HG02970 (cell line): ENCODE data around the gene G6PC1.
"Not testable (repeated sequence)": the region's sequence is repeated elsewhere in the genome, so short reads cannot be mapped to it uniquely, and the experiment has no call there.

ENCODE experiments used
- ATAC-seq: cut with Tn5 transposase; IDR thresholded peaks from one replicate; pipeline ENCODE4 v1.9.1; 2021; ENCODE audit warnings: mild to moderate bottlenecking, moderate library complexity, moderate number of reproducible peaks; ENCODE audit not compliant: unreplicated experiment, low FRiP score

Gene G6PC1

DNA sequence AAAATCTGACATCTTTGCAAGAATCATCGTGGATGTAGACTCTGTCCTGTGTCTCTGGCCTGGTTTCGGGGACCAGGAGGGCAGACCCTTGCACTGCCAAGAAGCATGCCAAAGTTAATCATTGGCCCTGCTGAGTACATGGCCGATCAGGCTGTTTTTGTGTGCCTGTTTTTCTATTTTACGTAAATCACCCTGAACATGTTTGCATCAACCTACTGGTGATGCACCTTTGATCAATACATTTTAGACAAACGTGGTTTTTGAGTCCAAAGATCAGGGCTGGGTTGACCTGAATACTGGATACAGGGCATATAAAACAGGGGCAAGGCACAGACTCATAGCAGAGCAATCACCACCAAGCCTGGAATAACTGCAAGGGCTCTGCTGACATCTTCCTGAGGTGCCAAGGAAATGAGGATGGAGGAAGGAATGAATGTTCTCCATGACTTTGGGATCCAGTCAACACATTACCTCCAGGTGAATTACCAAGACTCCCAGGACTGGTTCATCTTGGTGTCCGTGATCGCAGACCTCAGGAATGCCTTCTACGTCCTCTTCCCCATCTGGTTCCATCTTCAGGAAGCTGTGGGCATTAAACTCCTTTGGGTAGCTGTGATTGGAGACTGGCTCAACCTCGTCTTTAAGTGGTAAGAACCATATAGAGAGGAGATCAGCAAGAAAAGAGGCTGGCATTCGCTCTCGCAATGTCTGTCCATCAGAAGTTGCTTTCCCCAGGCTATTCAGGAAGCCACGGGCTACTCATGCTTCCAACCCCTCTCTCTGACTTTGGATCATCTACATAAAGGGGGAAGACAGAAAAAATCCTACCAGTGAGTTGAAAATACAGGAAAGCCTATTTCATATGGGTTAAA lies at the start of gene G6PC1:
G6PC1 (plus strand) TSS at position 340 of the 872 bp plus-strand sequence; CDS start at position 418, 78 bp downstream.
- no peak for ATAC-seq

DNA sequence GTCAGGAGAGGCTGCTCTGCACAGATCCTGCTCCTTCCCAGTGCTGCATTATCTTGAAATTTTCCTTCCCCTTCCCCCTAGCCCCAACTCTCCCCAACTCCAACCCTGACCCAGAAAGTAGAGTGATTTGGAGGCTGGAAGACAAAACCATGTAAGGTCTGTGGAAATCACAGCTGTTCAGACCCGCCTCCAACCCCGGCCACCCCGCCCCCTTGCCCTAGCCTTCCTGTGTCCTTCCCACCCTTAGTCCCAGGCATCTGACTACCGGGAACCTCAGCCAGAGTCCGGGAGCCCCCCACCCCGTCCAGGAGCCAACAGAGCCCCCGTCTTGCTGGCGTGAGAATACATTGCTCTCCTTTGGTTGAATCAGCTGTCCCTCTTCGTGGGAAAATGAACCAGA lies 49.6 kb upstream of the G6PC1 start, which contains the start of gene AOC3:
AOC3 (plus strand) TSS at position 246 of the 400 bp plus-strand sequence; CDS start at position 391, 145 bp downstream.
- no peak for ATAC-seq

DNA sequence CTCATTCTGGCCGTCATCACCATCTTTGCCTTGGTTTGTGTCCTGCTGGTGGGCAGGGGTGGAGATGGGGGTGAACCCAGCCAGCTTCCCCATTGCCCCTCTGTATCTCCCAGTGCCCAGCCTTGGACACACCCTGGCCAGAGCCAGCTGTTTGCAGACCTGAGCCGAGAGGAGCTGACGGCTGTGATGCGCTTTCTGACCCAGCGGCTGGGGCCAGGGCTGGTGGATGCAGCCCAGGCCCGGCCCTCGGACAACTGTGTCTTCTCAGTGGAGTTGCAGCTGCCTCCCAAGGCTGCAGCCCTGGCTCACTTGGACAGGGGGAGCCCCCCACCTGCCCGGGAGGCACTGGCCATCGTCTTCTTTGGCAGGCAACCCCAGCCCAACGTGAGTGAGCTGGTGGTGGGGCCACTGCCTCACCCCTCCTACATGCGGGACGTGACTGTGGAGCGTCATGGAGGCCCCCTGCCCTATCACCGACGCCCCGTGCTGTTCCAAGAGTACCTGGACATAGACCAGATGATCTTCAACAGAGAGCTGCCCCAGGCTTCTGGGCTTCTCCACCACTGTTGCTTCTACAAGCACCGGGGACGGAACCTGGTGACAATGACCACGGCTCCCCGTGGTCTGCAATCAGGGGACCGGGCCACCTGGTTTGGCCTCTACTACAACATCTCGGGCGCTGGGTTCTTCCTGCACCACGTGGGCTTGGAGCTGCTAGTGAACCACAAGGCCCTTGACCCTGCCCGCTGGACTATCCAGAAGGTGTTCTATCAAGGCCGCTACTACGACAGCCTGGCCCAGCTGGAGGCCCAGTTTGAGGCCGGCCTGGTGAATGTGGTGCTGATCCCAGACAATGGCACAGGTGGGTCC lies 49.0 kb upstream of the G6PC1 start:
- ATAC-seq = not testable (repeated sequence)

DNA sequence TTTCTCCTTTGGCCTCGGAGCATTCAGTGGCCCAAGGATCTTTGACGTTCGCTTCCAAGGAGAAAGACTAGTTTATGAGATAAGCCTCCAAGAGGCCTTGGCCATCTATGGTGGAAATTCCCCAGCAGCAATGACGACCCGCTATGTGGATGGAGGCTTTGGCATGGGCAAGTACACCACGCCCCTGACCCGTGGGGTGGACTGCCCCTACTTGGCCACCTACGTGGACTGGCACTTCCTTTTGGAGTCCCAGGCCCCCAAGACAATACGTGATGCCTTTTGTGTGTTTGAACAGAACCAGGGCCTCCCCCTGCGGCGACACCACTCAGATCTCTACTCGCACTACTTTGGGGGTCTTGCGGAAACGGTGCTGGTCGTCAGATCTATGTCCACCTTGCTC lies 48.2 kb upstream of the G6PC1 start:
- ATAC-seq = no peak

DNA sequence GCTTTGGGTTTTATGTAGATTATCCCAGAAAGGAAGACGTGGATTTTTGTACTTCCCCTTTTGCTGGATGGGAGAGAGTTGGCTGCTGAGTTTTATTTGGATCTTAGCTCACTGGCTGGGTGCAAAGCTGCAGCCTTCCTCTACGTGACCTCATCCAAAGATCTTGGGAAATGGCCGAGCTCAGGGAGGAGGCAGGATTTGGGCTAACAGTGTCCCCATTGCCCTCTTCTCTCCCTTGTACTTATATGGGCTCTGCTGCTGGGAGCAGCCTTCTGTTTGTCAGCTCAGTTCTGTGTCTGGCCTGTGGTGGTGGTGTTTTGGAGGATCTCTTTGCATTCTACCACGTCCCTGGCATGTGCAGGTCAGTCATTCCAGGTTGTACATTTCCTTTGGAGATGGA lies 47.6 kb upstream of the G6PC1 start:
- no peak for ATAC-seq

DNA sequence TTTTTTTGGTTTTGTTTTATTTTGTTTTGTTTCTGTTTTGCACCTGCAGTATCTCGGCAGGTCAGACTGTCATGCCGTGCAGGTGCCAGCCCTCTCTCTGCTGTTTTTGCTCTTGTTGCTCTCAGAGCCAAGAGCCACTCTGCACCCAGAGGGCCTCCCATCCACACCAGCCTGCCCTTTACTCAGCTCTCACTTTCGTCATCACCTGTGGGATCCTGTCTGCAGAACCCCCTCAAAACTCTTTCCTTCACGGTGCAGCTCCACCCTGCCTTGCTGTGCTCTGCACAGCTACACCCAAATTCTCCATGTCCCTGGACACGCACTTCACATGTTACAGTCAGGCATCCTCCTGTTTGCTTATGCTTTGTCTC lies 47.0 kb upstream of the G6PC1 start:
- no peak for ATAC-seq

DNA sequence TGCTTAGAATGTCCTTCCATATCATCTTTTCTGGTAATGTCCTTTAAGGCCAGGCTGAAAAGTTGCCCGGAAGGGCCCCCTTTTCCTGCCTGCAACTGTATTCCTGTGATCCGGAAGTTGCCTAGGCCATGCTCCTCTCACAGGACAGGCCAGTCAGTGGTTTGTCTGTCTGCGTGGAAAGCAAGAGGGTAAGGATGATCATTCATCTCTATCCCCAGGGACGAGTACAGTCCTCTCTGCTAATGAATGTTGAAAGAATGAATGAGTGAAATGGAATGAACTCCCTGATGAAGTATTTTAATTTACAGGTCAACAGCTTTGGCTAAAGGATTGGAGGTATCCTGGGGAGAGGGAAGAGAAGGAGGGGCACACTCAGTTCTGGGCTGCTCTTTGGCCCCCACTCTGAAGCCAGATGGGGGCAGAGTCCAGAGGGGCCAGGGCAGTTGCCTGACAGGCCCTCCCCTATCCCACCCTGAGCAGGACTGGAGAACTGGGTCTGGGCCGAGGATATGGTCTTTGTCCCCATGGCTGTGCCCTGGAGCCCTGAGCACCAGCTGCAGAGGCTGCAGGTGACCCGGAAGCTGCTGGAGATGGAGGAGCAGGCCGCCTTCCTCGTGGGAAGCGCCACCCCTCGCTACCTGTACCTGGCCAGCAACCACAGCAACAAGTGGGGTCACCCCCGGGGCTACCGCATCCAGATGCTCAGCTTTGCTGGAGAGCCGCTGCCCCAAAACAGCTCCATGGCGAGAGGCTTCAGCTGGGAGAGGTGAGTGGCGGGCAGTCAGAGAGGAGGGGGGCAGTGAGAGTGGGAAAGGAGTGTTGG lies 46.4 kb upstream of the G6PC1 start:
- ATAC-seq = no peak

DNA sequence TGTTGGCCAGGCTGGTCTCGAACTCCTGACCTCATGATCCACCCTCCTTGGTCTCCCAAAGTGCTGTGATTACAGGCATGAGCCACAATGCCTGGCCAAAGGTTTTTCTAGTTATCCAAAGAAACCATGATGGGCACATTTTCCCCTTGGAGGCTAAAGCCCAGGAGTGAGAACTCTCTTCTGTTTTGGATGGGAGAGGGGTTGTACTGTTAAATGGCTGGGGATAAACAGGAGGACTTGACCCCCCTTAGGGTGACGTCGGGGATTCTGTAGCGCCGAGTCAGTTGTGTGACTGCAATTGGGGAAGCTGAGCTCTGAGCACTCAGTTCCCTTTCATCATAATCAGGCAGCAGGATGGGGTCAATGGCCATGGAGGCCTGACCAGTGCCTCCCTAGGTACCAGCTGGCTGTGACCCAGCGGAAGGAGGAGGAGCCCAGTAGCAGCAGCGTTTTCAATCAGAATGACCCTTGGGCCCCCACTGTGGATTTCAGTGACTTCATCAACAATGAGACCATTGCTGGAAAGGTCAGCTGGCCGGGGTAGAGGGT lies 45.5 kb upstream of the G6PC1 start:
- ATAC-seq = no peak

DNA sequence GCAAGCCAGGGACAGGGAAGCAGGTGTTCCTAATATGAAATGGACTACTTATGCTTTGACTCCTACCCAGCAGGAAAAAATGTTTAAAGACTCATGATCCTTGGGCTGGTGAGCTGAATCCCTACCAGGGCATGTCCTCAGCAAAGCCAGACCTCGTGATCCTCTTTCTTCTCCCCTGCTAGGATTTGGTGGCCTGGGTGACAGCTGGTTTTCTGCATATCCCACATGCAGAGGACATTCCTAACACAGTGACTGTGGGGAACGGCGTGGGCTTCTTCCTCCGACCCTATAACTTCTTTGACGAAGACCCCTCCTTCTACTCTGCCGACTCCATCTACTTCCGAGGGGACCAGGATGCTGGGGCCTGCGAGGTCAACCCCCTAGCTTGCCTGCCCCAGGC lies 44.5 kb upstream of the G6PC1 start:
- not testable (repeated sequence) for ATAC-seq

DNA sequence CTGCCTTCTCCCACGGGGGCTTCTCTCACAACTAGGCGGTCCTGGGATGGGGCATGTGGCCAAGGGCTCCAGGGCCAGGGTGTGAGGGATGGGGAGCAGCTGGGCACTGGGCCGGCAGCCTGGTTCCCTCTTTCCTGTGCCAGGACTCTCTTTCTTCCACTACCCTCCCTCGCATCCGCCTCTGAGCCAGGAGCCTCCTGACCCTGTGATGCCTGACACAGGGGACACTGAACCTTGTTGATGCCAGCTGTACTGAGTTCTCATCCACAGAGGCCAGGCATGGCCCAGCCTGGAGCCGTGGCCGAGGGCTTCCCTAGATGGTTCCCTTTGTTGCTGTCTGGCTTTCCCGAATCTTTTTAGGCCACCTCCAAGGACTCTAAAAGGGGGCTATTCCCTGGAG lies 44.1 kb upstream of the G6PC1 start:
- ATAC-seq = not testable (repeated sequence)

DNA sequence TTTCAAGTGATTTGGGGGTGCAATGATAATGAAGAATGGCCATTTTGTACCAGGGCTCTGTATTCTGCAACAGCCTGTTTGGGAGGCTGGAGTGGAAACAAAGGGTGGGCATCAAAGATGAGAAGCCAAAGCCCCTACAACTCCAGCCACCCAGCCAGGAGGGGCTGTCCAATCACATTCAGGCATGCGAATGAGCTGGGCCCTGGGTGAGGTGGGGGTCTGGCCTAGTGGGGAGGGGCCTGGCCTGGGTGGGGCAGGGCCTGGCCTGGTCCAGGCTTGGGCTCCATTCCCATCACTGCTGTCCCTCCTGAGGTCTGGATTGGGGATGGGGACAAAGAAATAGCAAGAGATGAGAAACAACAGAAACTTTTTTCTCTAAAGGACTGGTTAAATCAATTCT lies 43.2 kb upstream of the G6PC1 start:
- ATAC-seq = no peak

DNA sequence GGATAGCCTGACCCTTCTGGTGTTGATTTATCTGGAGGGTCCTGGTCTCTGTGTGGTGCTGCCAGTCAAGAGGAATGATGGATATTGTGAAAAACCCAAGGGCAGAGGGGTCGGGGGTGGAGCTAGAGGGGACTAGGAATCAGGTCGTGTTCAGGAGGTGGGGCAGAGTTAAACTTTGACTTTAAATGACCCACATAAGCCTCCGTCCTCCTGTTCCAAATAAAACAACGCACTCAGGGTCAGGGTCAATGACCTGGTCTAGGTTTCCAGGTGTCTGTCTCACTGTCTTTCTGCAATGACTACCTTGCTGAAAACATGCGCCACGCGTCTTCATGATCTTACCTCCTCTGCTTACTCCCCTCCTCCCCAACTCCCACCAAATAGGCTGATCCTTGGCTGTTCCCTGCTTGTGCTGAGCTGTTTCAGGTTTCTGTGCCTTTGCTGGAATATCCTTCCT lies 34.9 kb upstream of the G6PC1 start:
- no peak for ATAC-seq

DNA sequence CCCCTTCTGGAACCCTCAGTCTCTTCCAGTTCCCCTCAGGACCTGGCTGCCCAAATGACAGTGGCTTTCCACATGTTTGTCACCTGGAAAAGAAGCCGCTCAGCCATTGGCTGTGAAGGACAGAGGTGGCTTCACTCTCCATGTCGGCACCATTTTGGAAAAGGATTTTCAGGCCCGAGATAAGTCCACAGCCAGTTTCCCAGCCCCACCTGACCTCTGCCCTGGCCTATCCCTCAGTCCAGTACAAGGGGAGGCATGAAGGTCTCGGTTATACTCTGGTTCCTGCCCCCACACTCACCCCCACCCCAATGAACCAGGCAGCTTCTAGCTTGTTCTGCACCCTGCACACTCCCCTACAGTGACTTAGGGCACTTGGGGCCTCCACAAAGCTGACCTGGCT lies 34.4 kb upstream of the G6PC1 start:
- no peak for ATAC-seq

DNA sequence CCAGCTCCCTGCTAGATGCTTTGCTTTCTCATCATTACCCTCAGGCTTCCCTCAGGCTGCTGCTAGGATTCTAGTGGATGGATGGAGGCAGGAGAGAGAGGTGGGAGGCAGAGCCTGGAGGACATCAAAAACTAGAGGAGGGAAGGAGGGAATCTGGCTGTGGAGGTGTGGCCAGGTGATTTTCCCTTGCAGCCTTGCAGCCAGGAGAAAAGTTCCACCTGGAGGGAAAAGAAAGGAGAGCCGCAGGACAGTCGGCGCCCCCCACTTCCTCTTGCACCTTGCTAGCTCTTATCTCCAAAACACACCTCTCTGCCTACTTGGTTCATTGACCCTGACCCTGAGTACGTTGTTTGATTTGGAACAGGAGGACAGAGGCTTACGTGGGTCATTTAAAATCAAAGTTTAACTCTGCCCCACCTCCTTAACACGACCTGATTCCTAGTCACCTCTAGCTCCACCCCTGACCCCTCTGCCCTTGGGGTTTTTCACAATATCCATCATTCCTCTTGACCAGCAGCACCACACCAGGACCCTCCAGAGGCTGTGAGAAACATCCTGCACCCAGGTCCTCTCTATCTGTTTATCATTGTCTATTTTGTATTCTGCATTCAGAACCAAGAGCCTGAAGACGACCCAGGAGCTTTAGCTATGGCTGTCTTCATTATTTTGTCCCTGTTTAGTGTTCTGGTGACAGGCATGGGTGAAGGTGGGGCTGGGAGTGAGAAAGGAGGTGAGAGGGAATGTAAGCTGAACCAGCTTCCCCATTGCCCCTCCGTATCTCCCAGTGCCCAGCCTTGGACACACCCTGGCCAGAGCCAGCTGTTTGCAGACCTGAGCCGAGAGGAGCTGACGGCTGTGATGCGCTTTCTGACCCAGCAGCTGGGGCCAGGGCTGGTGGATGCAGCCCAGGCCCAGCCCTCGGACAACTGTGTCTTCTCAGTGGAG lies 33.7 kb upstream of the G6PC1 start:
- no peak for ATAC-seq

DNA sequence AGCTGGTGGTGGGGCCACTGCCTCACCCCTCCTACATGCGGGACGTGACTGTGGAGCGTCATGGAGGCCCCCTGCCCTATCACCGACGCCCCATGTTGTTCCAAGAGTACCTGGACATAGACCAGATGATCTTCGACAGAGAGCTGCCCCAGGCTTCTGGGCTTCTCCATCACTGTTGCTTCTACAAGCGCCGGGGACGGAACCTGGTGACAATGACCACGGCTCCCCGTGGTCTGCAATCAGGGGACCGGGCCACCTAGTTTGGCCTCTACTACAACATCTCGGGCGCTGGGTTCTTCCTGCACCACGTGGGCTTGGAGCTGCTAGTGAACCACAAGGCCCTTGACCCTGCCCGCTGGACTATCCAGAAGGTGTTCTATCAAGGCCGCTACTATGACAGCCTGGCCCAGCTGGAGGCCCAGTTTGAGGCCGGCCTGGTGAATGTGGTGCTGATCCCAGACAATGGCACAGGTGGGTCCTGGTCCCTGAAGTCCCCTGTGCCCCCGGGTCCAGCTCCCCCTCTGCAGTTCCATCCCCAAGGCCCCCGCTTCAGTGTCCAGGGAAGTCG lies 32.8 kb upstream of the G6PC1 start:
- ATAC-seq = not testable (repeated sequence)

DNA sequence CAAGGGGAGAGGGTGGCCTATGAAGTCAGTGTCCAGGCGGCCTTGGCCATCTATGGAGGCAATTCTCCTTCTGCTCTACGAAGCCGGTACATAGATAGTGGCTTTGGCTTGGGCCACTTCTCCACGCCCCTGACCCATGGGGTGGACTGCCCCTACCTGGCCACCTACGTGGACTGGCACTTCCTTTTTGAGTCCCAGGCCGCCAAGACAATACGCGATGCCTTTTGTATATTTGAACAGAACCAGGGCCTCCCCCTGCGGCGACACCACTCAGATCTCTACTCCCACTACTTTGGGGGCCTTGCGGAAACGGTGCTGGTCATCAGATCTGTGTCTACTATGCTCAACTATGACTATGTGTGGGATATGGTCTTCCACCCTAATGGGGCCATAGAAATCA lies 32.3 kb upstream of the G6PC1 start:
- no peak for ATAC-seq

DNA sequence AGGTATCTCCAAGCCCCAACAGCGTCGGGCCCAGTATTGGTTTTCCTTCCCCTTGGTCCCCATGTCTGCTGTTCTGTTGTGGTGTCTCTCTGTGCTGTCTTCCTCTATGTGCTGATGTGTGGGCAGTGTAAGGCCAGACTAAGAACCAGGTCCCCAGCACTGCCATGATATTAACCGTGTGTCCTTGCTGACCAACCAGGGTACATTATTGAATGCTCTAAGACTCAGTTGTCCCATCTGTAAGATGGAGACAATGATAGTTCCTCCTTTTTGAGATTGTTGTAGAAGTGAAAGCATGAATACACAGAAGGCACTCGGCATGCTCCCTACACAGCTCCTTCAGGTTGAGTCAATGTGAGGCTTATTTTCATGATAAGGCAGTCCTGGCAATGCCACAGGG lies 29.0 kb upstream of the G6PC1 start:
- ATAC-seq = no peak

DNA sequence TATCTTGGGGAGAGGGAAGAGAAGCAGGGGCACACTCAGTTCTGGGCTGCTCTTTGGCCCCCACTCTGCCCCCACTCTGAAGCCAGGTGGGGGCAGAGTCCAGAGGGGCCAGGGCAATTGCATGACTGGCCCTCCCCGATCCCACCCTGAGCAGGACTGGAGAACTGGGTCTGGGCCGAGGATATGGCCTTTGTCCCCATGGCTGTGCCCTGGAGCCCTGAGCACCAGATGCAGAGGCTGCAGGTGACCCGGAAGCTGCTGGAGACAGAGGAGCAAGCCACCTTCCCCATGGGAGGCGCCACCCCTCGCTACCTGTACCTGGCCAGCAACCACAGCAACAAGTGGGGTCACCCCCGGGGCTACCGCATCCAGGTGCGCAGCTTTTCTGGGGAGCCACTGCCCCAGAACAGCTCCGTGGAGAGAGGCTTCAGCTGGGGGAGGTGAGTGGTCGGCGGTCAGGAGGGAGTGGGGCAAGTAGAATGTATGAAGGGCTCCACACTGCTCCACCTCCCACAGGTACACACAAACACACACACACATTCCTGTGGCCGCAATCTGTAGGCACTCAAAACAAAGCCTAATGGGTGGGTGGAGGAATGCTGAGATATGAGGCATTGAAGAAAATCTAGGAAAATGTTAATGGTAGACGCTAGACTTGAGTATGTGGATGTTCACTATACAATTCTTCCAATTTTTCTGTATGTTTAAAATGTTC lies 28.2 kb upstream of the G6PC1 start:
- no peak for ATAC-seq
